GM19328 (cell line): ENCODE results near the gene EIF3K.
A peak's percentile ranks its signal among the peaks of the same experiment; 100 is the strongest.
"Not testable (repeated sequence)": the region's sequence is repeated elsewhere in the genome, so short reads cannot be mapped to it uniquely, and the experiment has no call there.

Experiments used
- ATAC-seq: cut with Tn5 transposase; IDR thresholded peaks from one replicate; pipeline ENCODE4 v1.9.1; 2021; ENCODE audit warnings: mild to moderate bottlenecking, moderate library complexity; ENCODE audit not compliant: unreplicated experiment

EIF3K gene

DNA sequence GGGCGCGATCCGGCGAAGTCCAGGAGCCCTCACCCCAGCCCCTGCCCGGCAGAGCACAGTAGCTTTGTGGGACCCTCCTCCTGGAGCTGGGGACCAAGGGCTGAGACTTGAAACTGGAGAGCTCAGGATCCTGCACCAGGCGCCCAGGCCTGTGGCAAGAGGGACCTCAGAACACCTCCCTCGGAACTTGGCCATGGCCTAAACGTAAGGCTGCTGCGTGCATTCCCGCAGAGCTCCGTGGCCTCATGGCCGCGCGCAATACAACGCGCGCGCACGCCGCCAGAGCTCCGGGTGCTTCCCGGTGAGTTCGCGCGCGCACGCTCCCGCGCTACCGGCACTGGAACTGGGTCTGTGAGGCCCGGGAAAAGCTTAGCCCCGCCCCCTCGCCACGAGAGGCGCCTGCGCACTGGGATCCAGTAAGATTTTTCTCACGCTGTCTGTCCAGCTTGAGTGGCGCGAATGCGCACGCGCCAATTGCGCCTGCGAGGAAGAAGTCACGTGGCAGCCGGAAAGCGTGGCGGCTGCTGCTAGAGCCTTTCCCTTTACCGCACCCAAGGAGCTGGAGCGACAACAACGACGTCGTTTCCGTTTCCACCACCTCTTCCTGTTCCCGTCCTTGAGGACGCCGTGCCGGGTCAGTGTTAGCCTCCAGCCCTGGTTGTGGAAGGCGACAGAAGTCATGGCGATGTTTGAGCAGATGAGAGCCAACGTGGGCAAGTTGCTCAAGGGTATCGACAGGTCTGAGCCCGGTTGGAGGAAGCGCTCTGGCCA is at the start of gene EIF3K:
Gene EIF3K (plus strand): TSS at position 599 of the 771 bp plus-strand sequence. CDS start 81 bp downstream, at position 680.
- peak; percentile 59 for ATAC-seq

DNA sequence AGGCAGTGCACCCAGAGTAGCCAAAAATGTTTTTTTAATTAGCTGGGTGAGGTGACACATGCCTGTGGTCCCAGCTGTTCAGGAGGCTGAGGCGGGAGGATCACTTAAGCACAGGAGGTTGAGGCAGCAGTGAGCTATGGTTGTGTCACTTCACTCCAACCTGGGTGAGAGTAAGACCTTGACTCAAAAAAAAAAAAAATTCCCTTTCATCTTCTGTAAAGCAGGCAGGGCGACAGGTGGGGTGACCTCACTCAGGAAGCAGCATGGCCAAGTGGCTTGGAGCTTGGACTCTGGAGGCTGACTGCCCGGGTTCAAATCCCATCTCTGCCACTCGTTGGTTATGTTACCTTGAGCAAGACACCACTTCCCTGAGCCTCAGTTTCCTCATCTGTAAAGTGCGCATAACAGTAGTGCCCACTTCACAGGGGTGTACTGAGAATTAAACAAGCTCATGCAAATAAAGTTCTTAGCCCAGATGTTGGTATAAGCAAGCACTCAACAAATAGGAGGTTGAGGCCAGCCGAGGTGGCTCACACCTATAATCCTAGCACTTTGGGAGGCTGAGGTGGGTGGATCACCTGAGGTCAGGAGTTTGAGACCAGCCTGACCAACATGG is 49.5 kb upstream of the EIF3K start:
- no peak for ATAC-seq

DNA sequence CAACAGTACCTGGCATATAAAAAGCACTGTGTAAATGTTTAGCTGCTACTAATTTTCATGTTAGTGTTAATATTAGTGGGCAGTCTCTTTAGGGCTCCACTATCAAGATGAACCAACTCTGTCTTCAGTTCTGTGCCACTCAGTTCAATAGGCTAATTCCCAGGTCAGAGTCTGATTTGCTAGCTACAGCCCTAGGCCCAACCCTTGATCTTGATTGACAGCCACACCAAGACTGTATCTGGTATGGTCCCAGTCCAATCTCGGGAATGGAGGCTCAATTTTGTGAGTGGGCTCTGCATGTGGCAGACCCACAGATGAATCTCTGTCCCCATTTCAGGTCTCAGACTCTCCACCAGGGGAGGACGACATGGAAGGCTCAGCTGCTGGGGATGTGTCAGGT is 47.3 kb upstream of the EIF3K start:
- ATAC-seq = no peak

- no peak for ATAC-seq
Observed at GRCh38 chr19:38577826-38578225, 41.2 kb upstream of the EIF3K start.

- not testable (repeated sequence) for ATAC-seq
Observed at GRCh38 chr19:38579304-38579703, 39.7 kb upstream of the EIF3K start.

DNA sequence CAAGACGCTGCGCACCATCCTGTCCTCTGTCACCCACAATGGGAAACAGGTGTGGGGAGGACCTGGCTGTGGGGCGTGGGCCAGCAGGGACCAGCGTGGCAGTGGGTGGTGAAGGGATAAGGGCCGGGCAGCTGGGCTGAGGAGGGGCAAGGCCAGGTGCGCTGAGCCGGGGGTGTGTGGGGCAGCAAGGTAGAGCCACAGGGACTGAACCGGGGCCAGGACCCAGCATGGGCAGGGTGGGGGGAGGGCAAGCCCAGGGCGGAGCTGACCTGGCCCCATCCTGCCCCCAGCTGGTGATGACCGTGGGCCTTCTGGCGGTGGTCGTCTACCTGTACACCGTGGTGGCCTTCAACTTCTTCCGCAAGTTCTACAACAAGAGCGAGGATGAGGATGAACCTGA is 38.9 kb upstream of the EIF3K start:
- ATAC-seq = no peak

DNA sequence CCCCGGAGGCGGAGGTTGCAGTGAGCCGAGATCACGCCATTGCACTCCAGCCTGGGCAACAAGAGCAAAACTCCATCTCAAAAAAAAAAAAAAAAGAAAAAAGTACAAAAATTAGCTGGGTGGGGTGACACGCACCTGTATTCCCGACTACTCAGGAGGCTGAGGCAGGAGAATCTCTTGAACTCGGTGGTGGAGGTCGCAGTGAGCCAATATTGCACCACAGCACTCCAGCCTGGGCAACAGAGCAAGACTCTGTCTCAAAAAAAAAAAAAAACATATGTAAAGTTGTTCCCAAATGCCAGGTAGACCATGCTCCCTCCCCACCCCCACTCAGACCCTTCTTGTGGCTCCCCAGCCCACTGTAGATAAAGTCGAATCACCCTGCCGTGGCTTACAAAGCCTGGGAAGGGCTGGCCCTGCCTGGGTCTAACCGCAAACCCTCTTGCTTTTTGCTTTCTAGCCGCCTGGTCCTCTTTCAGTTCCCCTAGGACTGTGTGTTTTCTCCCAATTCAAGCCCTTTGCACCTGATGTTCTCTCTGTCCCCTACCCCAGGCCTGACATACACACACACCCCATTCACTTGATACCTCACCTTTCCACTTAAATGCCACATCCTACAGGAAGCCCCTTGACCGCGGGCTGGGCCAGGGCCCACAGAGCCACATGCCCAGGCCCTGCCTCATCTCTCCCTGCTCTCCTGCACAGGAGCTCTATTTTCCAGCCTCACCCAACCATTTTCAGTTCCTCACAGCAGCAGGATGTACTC is 35.6 kb upstream of the EIF3K start:
- no peak for ATAC-seq

GRCh38 chr19:38583985-38584305 is 35.0 kb upstream of the EIF3K start:
- no peak for ATAC-seq

GRCh38 chr19:38587562-38587961 is 31.4 kb upstream of the EIF3K start:
- no peak for ATAC-seq

DNA sequence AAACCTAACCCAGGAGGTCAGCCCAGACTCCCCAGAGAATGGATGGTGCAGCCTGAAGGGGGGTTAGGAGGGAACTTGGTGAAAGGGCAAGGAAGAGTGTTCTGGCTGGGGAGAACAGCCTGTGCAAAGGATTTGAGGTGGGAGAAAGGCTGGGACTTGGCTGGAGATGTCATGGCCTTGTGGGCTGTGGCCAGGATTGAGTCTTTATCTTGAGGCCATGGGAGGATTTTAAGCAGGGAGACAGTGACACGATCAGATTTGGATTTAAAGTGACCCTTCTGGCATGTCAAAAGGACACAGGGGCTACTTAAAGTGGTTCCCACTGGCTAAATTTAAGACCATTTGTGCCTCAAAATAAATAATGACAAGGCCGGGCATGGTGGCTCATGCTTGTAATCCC is 30.9 kb upstream of the EIF3K start:
- no peak for ATAC-seq

GRCh38 chr19:38592940-38593339 is 26.0 kb upstream of the EIF3K start:
- ATAC-seq = no peak

DNA sequence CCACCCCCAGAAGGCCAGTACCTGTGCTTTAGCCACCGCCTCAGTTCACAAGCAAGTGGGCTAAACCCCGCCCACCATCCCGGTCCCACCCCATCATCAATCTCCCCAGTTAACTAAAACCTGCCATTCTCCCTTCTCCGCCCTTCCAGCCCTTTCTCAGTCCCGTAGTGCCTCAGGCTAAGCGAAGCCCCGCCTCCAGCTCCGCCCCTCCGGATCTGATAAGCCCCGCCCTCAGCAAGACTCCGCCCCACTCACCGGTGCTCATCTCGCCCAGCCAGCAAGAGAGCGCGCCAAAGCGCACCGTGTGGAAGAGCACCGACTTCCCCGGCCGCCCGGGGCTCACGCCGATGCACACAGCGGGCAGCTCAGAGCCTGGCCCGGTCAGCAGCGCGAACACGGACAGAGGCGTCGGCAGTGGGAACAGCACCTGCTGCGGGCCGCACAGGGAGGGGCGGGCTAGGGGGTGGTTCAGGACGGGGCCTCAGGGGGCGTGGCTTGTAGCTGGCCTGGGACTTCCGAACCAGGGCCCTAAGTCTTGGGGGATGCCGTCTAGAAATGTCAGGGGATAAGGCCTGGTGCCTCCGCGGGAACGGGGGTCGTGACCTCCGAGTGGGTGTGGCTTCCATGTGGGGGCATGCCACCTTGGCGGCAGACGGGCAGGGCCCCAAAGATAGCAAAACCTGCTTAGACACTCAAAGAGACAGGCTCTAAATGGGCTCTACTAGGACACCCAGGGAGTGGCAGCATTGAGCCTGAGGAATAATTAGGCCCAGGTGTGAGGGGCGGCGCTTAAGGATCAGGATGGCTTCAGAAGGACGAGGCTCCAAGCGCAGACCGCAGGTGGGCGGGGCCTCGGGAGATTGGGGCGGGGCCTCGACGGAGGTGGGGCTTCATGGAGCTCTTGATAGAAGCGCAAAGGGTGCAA is 22.7 kb upstream of the EIF3K start:
- no peak for ATAC-seq

DNA sequence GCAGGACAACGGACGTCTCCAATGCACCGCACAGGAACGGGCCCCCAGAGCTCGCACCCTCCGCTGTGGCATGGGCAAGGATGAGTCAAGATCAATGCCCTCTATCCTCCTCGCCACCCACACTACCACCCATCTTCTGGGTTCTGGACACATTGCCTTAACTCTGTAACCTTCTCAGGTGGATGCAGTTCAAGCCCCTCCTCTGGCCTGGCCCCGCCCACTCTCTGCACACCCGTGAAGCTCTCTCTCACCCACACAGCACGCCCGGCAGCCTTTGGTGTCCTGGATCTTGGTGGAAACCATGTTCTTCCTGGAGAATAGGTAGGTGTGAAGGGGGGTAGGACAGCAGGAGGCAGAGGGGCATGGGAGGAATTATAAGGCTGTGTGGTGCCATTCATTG is 21.9 kb upstream of the EIF3K start:
- ATAC-seq = no peak

GRCh38 chr19:38599722-38600121 is 19.3 kb upstream of the EIF3K start:
- no peak for ATAC-seq

- ATAC-seq = not testable (repeated sequence)
Observed at GRCh38 chr19:38602856-38603255, 16.1 kb upstream of the EIF3K start.

DNA sequence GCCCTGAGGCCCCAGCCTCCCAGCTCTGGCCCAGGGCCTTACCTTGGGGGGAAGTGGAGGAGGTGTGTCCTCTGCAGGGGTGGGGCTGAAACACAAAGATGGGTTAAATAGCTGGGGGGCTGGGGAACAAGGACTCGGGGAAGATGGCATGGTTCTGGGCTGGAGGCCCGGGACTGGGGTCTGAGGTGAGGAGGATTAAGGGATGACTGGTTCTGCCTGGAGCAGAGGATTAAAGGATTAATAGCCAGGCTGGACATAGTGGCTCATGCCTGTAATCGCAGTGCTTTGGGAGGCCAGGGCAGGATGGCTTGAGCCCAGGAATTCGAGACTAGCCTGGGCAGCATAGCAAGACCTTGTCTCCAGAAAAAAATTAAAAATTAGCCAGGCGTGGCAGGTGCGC is 12.9 kb upstream of the EIF3K start:
- no peak for ATAC-seq

DNA sequence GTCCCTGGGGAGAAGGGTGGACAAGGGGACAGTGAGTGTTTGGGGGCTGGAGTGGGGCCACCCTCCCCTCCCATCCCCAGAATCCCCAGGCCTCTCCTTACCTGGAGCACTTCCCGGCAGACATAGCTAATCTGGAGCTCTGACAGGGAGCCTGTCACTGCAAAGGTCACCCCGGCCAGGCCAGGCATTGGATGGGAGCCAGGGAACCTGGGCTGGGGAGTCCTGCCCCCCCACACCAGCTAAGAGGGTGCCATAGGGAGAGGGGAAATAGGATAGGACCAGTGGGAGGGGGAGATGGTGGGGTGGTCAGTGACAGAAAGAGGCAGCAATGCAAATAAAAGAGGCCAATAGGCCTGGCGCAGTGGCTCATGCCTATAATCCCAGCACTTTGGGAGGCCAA is 4.7 kb upstream of the EIF3K start:
- ATAC-seq = no peak

GRCh38 chr19:38615007-38615581 is 3.9 kb upstream of the EIF3K start:
- no peak for ATAC-seq

- no peak for ATAC-seq
Observed at GRCh38 chr19:38616265-38616664, 2.7 kb upstream of the EIF3K start.

GRCh38 chr19:38617283-38617763 is 1.7 kb upstream of the EIF3K start:
- no peak for ATAC-seq
